Measurements from ENCODE around the gene PDZD7.

PDZD7 gene

GRCh38 chr10:101061624-101062231, 30.8 kb upstream of the PDZD7 start, which contains the start of gene KAZALD1:
Gene KAZALD1 (plus strand): TSS chr10:101061989. CDS start chr10:101062593, 604 bp downstream.
- Histone ChIP-seq H3K9ac (ENCODE audit: low read depth in 1 of 2, low read length in 2 of 2) (peak within 1 kb of the TSS; percentile 85 to 100), H3K4me3 (ENCODE audit: low read depth in 1 of 2, low read length in 2 of 2) (peak within 1 kb of the TSS; percentile 89 to 98), H3K4me1 (ENCODE audit: control insufficient read depth in 1 of 2, insufficient read depth in 2 of 2, low read length in 2 of 2) (peaks cover 47 to 55% of the 10 kb centered on the region in 2 donors), H3K36me3 (ENCODE audit: control insufficient read depth in 1 of 2, insufficient read depth in 2 of 2, low read length in 2 of 2) (no peaks in the 10 kb centered on the region), H3K27ac (ENCODE audit: low read depth, low read length) (peak within 1 kb of the TSS; percentile 98), H3K27me3 (ENCODE audit: control insufficient read depth in 1 of 2, insufficient read depth in 2 of 2, low read length in 2 of 2) (peaks cover 0 to 16% of the 10 kb centered on the region in 2 donors), H3K9me3 (ENCODE audit: control insufficient read depth in 1 of 2, low read length in 2 of 2) (no peaks in the 10 kb centered on the region)

DNA sequence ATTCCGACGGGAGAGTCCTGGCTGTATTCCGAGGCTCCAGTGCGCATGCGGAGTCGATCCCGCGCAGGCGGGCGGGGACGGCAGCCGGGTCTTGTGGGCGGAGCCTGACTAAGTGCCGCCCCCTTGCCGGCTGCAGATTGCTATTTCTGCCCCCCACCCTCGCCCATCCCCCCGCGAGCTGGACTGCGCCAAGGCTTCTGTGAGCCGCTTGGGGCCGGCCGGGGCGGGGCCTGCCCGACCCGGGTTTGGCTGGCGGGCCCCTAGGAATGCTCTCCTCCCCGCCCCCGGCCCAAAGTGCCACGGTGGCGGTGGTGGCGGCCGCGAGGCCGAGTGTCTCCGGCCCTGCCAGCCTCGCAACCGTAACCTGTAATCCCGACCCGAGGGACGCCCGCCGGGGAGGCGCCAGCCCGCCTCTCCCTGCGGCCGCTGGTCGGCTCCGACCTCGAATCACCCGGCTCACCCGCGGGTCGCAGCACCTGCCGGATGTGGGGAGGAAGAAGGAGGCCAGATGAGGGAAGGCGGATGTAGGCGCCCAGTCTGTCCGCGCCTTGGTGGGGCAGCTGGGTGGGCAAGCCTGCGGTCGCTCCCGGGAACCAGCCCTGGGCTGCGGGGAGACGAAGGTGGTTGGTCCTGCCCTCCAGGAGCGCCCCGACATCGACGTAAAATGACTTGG, 30.2 kb upstream of the PDZD7 start:
- Histone ChIP-seq H3K9me3 (ENCODE audit: control insufficient read depth in 1 of 2, low read length in 2 of 2) (no peaks in the 10 kb centered on the region), H3K4me1 (ENCODE audit: control insufficient read depth in 1 of 2, insufficient read depth in 2 of 2, low read length in 2 of 2) (peaks cover 43 to 49% of the 10 kb centered on the region in 2 donors), H3K4me3 (ENCODE audit: low read depth in 1 of 2, low read length in 2 of 2) (peak overlapping the region; percentile 89 to 98), H3K9ac (ENCODE audit: low read depth in 1 of 2, low read length in 2 of 2) (peak overlapping the region; percentile 85 to 100), H3K36me3 (ENCODE audit: control insufficient read depth in 1 of 2, insufficient read depth in 2 of 2, low read length in 2 of 2) (no peaks in the 10 kb centered on the region), H3K27me3 (ENCODE audit: control insufficient read depth in 1 of 2, insufficient read depth in 2 of 2, low read length in 2 of 2) (peaks cover 0 to 16% of the 10 kb centered on the region in 2 donors), H3K27ac (ENCODE audit: low read depth, low read length) (peak overlapping the region; percentile 98)

DNA sequence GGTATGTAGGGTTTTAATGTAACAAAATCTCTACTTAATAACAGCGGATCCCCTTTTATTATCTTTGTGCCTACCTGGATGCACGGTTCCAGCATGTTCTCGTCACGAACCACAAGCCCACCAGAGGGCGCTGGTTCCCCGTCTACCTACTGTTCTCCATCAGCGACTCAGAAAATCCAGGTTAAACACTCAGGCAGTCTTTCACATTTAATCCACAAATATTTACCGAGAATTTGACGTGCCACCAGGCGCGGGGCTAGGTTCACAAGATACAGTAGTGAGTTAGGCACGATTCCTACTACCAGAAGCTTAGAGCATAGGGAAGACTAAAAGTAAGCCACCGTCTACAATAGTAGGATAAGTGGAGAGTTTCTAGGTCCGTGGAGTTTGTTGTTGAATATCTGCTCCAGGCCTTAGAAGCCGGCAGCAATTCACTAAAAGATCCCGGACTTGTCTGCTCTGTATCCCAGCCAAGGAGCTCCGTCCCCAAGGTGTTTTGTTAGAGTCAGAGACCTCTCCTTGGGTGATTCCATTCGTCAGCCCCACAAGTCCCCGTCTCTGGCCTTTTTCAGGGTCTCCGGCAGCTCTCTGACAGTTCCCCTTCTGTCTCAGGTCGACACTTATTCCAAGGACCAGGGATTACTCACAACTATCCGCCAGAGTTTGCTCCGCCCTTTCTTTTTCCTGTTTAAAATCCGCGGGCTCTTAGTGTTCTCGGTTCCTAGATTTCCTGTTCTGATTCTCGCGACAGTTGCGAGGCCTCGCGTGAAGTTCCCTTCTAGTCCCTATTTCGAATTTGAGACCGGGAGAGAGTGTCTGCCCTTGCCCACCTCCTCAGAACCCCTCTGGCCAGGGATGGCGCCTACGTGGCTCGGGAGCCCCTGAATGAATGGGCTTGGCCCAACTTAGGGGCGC, 29.4 kb upstream of the PDZD7 start:
- Histone ChIP-seq H3K4me3 (ENCODE audit: low read depth in 1 of 2, low read length in 2 of 2) (peak overlapping the region; percentile 89 to 98), H3K4me1 (ENCODE audit: control insufficient read depth in 1 of 2, insufficient read depth in 2 of 2, low read length in 2 of 2) (peaks cover 37 to 43% of the 10 kb centered on the region in 2 donors), H3K27me3 (ENCODE audit: control insufficient read depth in 1 of 2, insufficient read depth in 2 of 2, low read length in 2 of 2) (peaks cover 0 to 16% of the 10 kb centered on the region in 2 donors), H3K9ac (ENCODE audit: low read depth in 1 of 2, low read length in 2 of 2) (peak overlapping the region; percentile 85 to 100), H3K36me3 (ENCODE audit: control insufficient read depth in 1 of 2, insufficient read depth in 2 of 2, low read length in 2 of 2) (no peaks in the 10 kb centered on the region), H3K9me3 (ENCODE audit: control insufficient read depth in 1 of 2, low read length in 2 of 2) (no peaks in the 10 kb centered on the region), H3K27ac (ENCODE audit: low read depth, low read length) (peak overlapping the region; percentile 98)

GRCh38 chr10:101056365-101057151, 25.6 kb upstream of the PDZD7 start:
- Histone ChIP-seq H3K27me3 (ENCODE audit: control insufficient read depth in 1 of 2, insufficient read depth in 2 of 2, low read length in 2 of 2) (no peaks in the 10 kb centered on the region), H3K27ac (ENCODE audit: low read depth, low read length) (no peak overlapping the region), H3K9me3 (ENCODE audit: control insufficient read depth in 1 of 2, low read length in 2 of 2) (no peaks in the 10 kb centered on the region), H3K4me1 (ENCODE audit: control insufficient read depth in 1 of 2, insufficient read depth in 2 of 2, low read length in 2 of 2) (peaks cover 15 to 24% of the 10 kb centered on the region in 2 donors), H3K36me3 (ENCODE audit: control insufficient read depth in 1 of 2, insufficient read depth in 2 of 2, low read length in 2 of 2) (no peaks in the 10 kb centered on the region), H3K9ac (ENCODE audit: low read depth in 1 of 2, low read length in 2 of 2) (no peak overlapping the region), H3K4me3 (ENCODE audit: low read depth in 1 of 2, low read length in 2 of 2) (no peak overlapping the region)

GRCh38 chr10:101055411-101055810, 24.5 kb upstream of the PDZD7 start:
- no peak overlapping the region for H3K4me3 ChIP-seq (ENCODE audit: low read depth in 1 of 2, low read length in 2 of 2)
- no peaks in the 10 kb centered on the region for H3K36me3 ChIP-seq (ENCODE audit: control insufficient read depth in 1 of 2, insufficient read depth in 2 of 2, low read length in 2 of 2)
- H3K9ac ChIP-seq (ENCODE audit: low read depth in 1 of 2, low read length in 2 of 2): no peak overlapping the region
- no peak overlapping the region for H3K27ac ChIP-seq (ENCODE audit: low read depth, low read length)
- H3K9me3 ChIP-seq (ENCODE audit: control insufficient read depth in 1 of 2, low read length in 2 of 2): no peaks in the 10 kb centered on the region
- peaks cover 19 to 21% of the 10 kb centered on the region in 2 donors for H3K4me1 ChIP-seq (ENCODE audit: control insufficient read depth in 1 of 2, insufficient read depth in 2 of 2, low read length in 2 of 2)
- H3K27me3 ChIP-seq (ENCODE audit: control insufficient read depth in 1 of 2, insufficient read depth in 2 of 2, low read length in 2 of 2): peaks cover 4 to 8% of the 10 kb centered on the region in 2 donors

GRCh38 chr10:101054876-101055275, 23.9 kb upstream of the PDZD7 start:
- Histone ChIP-seq H3K4me3 (ENCODE audit: low read depth in 1 of 2, low read length in 2 of 2) (peak overlapping the region in 1 of 2 donors; percentile 25), H3K9me3 (ENCODE audit: control insufficient read depth in 1 of 2, low read length in 2 of 2) (no peaks in the 10 kb centered on the region), H3K9ac (ENCODE audit: low read depth in 1 of 2, low read length in 2 of 2) (no peak overlapping the region), H3K27me3 (ENCODE audit: control insufficient read depth in 1 of 2, insufficient read depth in 2 of 2, low read length in 2 of 2) (peaks cover 6 to 9% of the 10 kb centered on the region in 2 donors), H3K4me1 (ENCODE audit: control insufficient read depth in 1 of 2, insufficient read depth in 2 of 2, low read length in 2 of 2) (peaks cover 17 to 21% of the 10 kb centered on the region in 2 donors), H3K27ac (ENCODE audit: low read depth, low read length) (no peak overlapping the region), H3K36me3 (ENCODE audit: control insufficient read depth in 1 of 2, insufficient read depth in 2 of 2, low read length in 2 of 2) (no peaks in the 10 kb centered on the region)

- Histone ChIP-seq H3K4me3 (ENCODE audit: low read depth in 1 of 2, low read length in 2 of 2) (peak overlapping the region in 1 of 2 donors; percentile 25), H3K4me1 (ENCODE audit: control insufficient read depth in 1 of 2, insufficient read depth in 2 of 2, low read length in 2 of 2) (peaks cover 12 to 21% of the 10 kb centered on the region in 2 donors), H3K36me3 (ENCODE audit: control insufficient read depth in 1 of 2, insufficient read depth in 2 of 2, low read length in 2 of 2) (no peaks in the 10 kb centered on the region), H3K27me3 (ENCODE audit: control insufficient read depth in 1 of 2, insufficient read depth in 2 of 2, low read length in 2 of 2) (peaks cover 10% of the 10 kb centered on the region in 2 donors), H3K27ac (ENCODE audit: low read depth, low read length) (no peak overlapping the region), H3K9ac (ENCODE audit: low read depth in 1 of 2, low read length in 2 of 2) (no peak overlapping the region), H3K9me3 (ENCODE audit: control insufficient read depth in 1 of 2, low read length in 2 of 2) (no peaks in the 10 kb centered on the region)
Measured at GRCh38 chr10:101054351-101054750, 23.4 kb upstream of the PDZD7 start.

GRCh38 chr10:101053516-101053915, 22.6 kb upstream of the PDZD7 start:
- H3K27me3 ChIP-seq (ENCODE audit: control insufficient read depth in 1 of 2, insufficient read depth in 2 of 2, low read length in 2 of 2): peaks cover 18 to 19% of the 10 kb centered on the region in 2 donors
- no peaks in the 10 kb centered on the region for H3K36me3 ChIP-seq (ENCODE audit: control insufficient read depth in 1 of 2, insufficient read depth in 2 of 2, low read length in 2 of 2)
- no peak overlapping the region for H3K4me3 ChIP-seq (ENCODE audit: low read depth in 1 of 2, low read length in 2 of 2)
- peaks cover 15 to 18% of the 10 kb centered on the region in 2 donors for H3K4me1 ChIP-seq (ENCODE audit: control insufficient read depth in 1 of 2, insufficient read depth in 2 of 2, low read length in 2 of 2)
- H3K9me3 ChIP-seq (ENCODE audit: control insufficient read depth in 1 of 2, low read length in 2 of 2): no peaks in the 10 kb centered on the region
- no peak overlapping the region for H3K9ac ChIP-seq (ENCODE audit: low read depth in 1 of 2, low read length in 2 of 2)
- H3K27ac ChIP-seq (ENCODE audit: low read depth, low read length): no peak overlapping the region

GRCh38 chr10:101052285-101052684, 21.4 kb upstream of the PDZD7 start:
- peaks cover 28 to 30% of the 10 kb centered on the region in 2 donors for H3K27me3 ChIP-seq (ENCODE audit: control insufficient read depth in 1 of 2, insufficient read depth in 2 of 2, low read length in 2 of 2)

More at GRCh38 chr10:101052285-101052684, 21.4 kb upstream of the PDZD7 start:
- H3K9me3 ChIP-seq (ENCODE audit: control insufficient read depth in 1 of 2, low read length in 2 of 2): no peaks in the 10 kb centered on the region
- H3K9ac ChIP-seq (ENCODE audit: low read depth in 1 of 2, low read length in 2 of 2): no peak overlapping the region
- no peak overlapping the region for H3K27ac ChIP-seq (ENCODE audit: low read depth, low read length)
- no peak overlapping the region for H3K4me3 ChIP-seq (ENCODE audit: low read depth in 1 of 2, low read length in 2 of 2)
- H3K36me3 ChIP-seq (ENCODE audit: control insufficient read depth in 1 of 2, insufficient read depth in 2 of 2, low read length in 2 of 2): no peaks in the 10 kb centered on the region
- peaks cover 18 to 22% of the 10 kb centered on the region in 2 donors for H3K4me1 ChIP-seq (ENCODE audit: control insufficient read depth in 1 of 2, insufficient read depth in 2 of 2, low read length in 2 of 2)
